ENCODE data around the gene MDM2. TPM values are rescaled to one million over a fixed set of nuclear protein-coding genes. Genes with fewer than 3 reads are reported as not detected.
A peak's percentile ranks its signal among the peaks of the same experiment; 100 is the strongest.

MDM2 gene
- polyA plus RNA-seq, 3 donors = 16.2 to 39.9 (median 27.6) TPM

- H3K4me2 ChIP-seq (replicated peaks; ENCODE audit: extremely low read depth, low read length, poor library complexity, severe bottlenecking) = no peak overlapping the region
- H3K4me1 Mint-ChIP-seq = peaks cover 8% of the 10 kb centered on the region
- no peak overlapping the region for H3K27ac ChIP-seq (ENCODE audit: low read depth in 1 of 2, low read length in 2 of 2)
- H3K27ac Mint-ChIP-seq = no peak overlapping the region
- no peak overlapping the region for H3K4me3 ChIP-seq (replicated peaks in 1 of 3; ENCODE audit: low read depth in 2 of 3, low read length in 3 of 3)
- no peaks in the 10 kb centered on the region for H4K20me1 ChIP-seq (ENCODE audit: insufficient read depth, low read length)
- DNase-seq = peak; percentile 54 to 65 (median 63)
- no peaks in the 10 kb centered on the region for H3K36me3 Mint-ChIP-seq
- WGBS (ENCODE audit: insufficient coverage) = 100% methylated on average over 1 of the region's 2 CpGs
- no peak overlapping the region for H3K9ac ChIP-seq (ENCODE audit: insufficient read depth, low read length, poor library complexity, severe bottlenecking)
- H3K4me1 ChIP-seq (ENCODE audit: control insufficient read depth in 1 of 2, insufficient read depth in 2 of 2, low read length in 2 of 2) = peaks cover 16 to 19% of the 10 kb centered on the region in 2 donors
- H2AFZ ChIP-seq (ENCODE audit: insufficient read depth, low read depth, low read length, poor library complexity, severe bottlenecking) = peak overlapping the region; percentile 50
- H3K9me3 Mint-ChIP-seq = peaks cover 0 to 3% (median 0%) of the 10 kb centered on the region in 7 donors
- no peaks in the 10 kb centered on the region for H3K9me3 ChIP-seq (replicated peaks in 1 of 2; ENCODE audit: control insufficient read depth in 1 of 2, insufficient read depth in 1 of 2, low read length in 2 of 2)
- no peaks in the 10 kb centered on the region for H3K27me3 ChIP-seq (ENCODE audit: control insufficient read depth in 2 of 2, insufficient read depth in 2 of 2, low read length in 2 of 2)
- TF ChIP-seq CTCF (IDR thresholded peaks at IDR 0.05) = no peak
- no peaks in the 10 kb centered on the region for H3K36me3 ChIP-seq (replicated peaks in 1 of 2; ENCODE audit: control insufficient read depth in 1 of 2, insufficient read depth in 2 of 2, low read length in 2 of 2)
- H3K4me3 Mint-ChIP-seq = no peak overlapping the region
- H3K79me2 ChIP-seq (ENCODE audit: insufficient read depth, low read length) = no peaks in the 10 kb centered on the region
- no peaks in the 10 kb centered on the region for H3K27me3 Mint-ChIP-seq (ENCODE audit: low read depth in 3 of 3)
- intact Hi-C loops (cut with micrococcal nuclease) = no loop called here
Measured at GRCh38 chr12:68792952-68793351, 15.0 kb upstream of the MDM2 start.

- Histone ChIP-seq H3K27ac (ENCODE audit: low read depth in 1 of 2, low read length in 2 of 2) (no peak overlapping the region), H3K79me2 (ENCODE audit: insufficient read depth, low read length) (no peaks in the 10 kb centered on the region), H3K36me3 (replicated peaks in 1 of 2; ENCODE audit: control insufficient read depth in 1 of 2, insufficient read depth in 2 of 2, low read length in 2 of 2) (no peaks in the 10 kb centered on the region), H4K20me1 (ENCODE audit: insufficient read depth, low read length) (no peaks in the 10 kb centered on the region), H2AFZ (ENCODE audit: insufficient read depth, low read depth, low read length, poor library complexity, severe bottlenecking) (peak overlapping the region; percentile 50), H3K27me3 (ENCODE audit: control insufficient read depth in 2 of 2, insufficient read depth in 2 of 2, low read length in 2 of 2) (no peaks in the 10 kb centered on the region), H3K4me3 (replicated peaks in 1 of 3; ENCODE audit: low read depth in 2 of 3, low read length in 3 of 3) (no peak overlapping the region), H3K4me2 (replicated peaks; ENCODE audit: extremely low read depth, low read length, poor library complexity, severe bottlenecking) (no peak overlapping the region), H3K4me1 (ENCODE audit: control insufficient read depth in 1 of 2, insufficient read depth in 2 of 2, low read length in 2 of 2) (peaks cover 11 to 14% of the 10 kb centered on the region in 2 donors), H3K9ac (ENCODE audit: insufficient read depth, low read length, poor library complexity, severe bottlenecking) (no peak overlapping the region), H3K9me3 (replicated peaks in 1 of 2; ENCODE audit: control insufficient read depth in 1 of 2, insufficient read depth in 1 of 2, low read length in 2 of 2) (no peaks in the 10 kb centered on the region)
- H3K27me3 Mint-ChIP-seq (ENCODE audit: low read depth in 3 of 3) = no peaks in the 10 kb centered on the region
- no peak overlapping the region for H3K27ac Mint-ChIP-seq
- H3K4me1 Mint-ChIP-seq = peaks cover 3% of the 10 kb centered on the region
- H3K9me3 Mint-ChIP-seq = peaks cover 0 to 3% (median 0%) of the 10 kb centered on the region in 7 donors
- no peak for TF ChIP-seq CTCF (IDR thresholded peaks at IDR 0.05)
- no peak for DNase-seq
- H3K4me3 Mint-ChIP-seq = no peak overlapping the region
- intact Hi-C loops (cut with micrococcal nuclease) = no loop called here
- WGBS (ENCODE audit: insufficient coverage) = no CpG with 5 or more reads among the region's 4 CpGs
- H3K36me3 Mint-ChIP-seq = no peaks in the 10 kb centered on the region
Measured at GRCh38 chr12:68793436-68793835, 14.5 kb upstream of the MDM2 start.
